Liver (tissue), 9 donors: ENCODE data around the gene BGLAP. TPM values are rescaled to one million over a fixed set of nuclear protein-coding genes. Genes with fewer than 3 reads are reported as not detected.

Experiments used
- DNase-seq: peaks from one replicate; pipeline ENCODE4 v3.0.0-alpha.2; 2017; ENCODE audit warnings: low spot score
- H3K27ac ChIP-seq, 2 donors: one replicate each; pipeline ENCODE4 v1.7.0; 2013; ENCODE audit warnings: inconsistent platforms in 2 of 2, low read length in 2 of 2, control low read depth in 1 of 2, low read depth in 1 of 2, mild to moderate bottlenecking in 1 of 2
- H3K27me3 ChIP-seq, 4 donors: one replicate each; pipeline versions ENCODE4 v1.6.1 to v1.7.0; 2013; ENCODE audit warnings: low read length in 3 of 4, inconsistent platforms in 1 of 4, mild to moderate bottlenecking in 1 of 4, moderate library complexity in 1 of 4; ENCODE audit not compliant: control insufficient read depth in 4 of 4, insufficient read depth in 4 of 4
- H3K36me3 ChIP-seq, 4 donors: one replicate each; pipeline versions ENCODE4 v1.6.1 to v1.7.0; 2013; ENCODE audit warnings: low read length in 3 of 4, mild to moderate bottlenecking in 3 of 4, low read depth in 1 of 4, moderate library complexity in 1 of 4; ENCODE audit not compliant: control insufficient read depth in 4 of 4, insufficient read depth in 3 of 4
- H3K4me1 ChIP-seq, 4 donors: one replicate each; pipeline versions ENCODE4 v1.6.1 to v1.7.0; 2013; ENCODE audit warnings: low read length in 3 of 4, mild to moderate bottlenecking in 3 of 4, moderate library complexity in 1 of 4; ENCODE audit not compliant: control insufficient read depth in 4 of 4, insufficient read depth in 4 of 4
- H3K4me3 ChIP-seq, 3 donors: one replicate each; pipeline versions ENCODE4 v1.6.1 to v1.7.0; 2013; ENCODE audit warnings: low read length in 3 of 3, control low read depth in 1 of 3, low read depth in 1 of 3, mild to moderate bottlenecking in 1 of 3
- H3K9ac ChIP-seq, 2 donors: one replicate each; pipeline ENCODE4 v1.7.0; 2013; ENCODE audit warnings: low read length in 2 of 2, mild to moderate bottlenecking in 2 of 2, moderate library complexity in 2 of 2, control low read depth in 1 of 2, low read depth in 1 of 2
- H3K9me3 ChIP-seq, 4 donors: one replicate each; pipeline versions ENCODE4 v1.6.1 to v1.7.0; 2013; ENCODE audit warnings: low read length in 3 of 4; ENCODE audit not compliant: control insufficient read depth in 4 of 4
- CTCF ChIP-seq: fragments of 150-350 bp; IDR thresholded peaks from 2 replicates; pipeline ENCODE4 v1.5.1; 2017; ENCODE audit warnings: improper control_type of control experiment, low read depth, low read length; ENCODE audit not compliant: missing input control
- FOXA1 ChIP-seq: IDR thresholded peaks from 2 replicates; pipeline ENCODE4 v1.6.1; 2016; ENCODE audit warnings: antibody characterized with exemption
- GABPA ChIP-seq, 2 donors: IDR thresholded peaks in 1 of 2; conservative IDR thresholded peaks in 1 of 2; 2 replicates each; pipeline ENCODE4 v1.6.1; 2016; ENCODE audit warnings: antibody characterized with exemption in 2 of 2, mild to moderate bottlenecking in 1 of 2, moderate library complexity in 1 of 2
- HNF4A ChIP-seq, 2 donors: conservative IDR thresholded peaks; 2 replicates each; pipeline ENCODE4 v1.6.1; 2016; ENCODE audit warnings: antibody characterized with exemption in 2 of 2, mild to moderate bottlenecking in 2 of 2
- HNF4G ChIP-seq: IDR thresholded peaks from 2 replicates; pipeline ENCODE4 v1.6.1; 2016; ENCODE audit warnings: antibody characterized with exemption
- JUND ChIP-seq, 2 donors: IDR thresholded peaks; 2 replicates each; pipeline ENCODE4 v1.6.1; 2016; ENCODE audit warnings: antibody characterized with exemption in 2 of 2
- MAX ChIP-seq: IDR thresholded peaks from 2 replicates; pipeline ENCODE4 v1.6.1; 2016; ENCODE audit warnings: antibody characterized with exemption
- NR2F2 ChIP-seq: IDR thresholded peaks from 2 replicates; pipeline ENCODE4 v1.6.1; 2016; ENCODE audit warnings: antibody characterized with exemption
- RAD21 ChIP-seq, 2 donors: IDR thresholded peaks; 2 replicates each; pipeline ENCODE4 v1.6.1; 2016; ENCODE audit warnings: antibody characterized with exemption in 2 of 2, mild to moderate bottlenecking in 2 of 2
- REST ChIP-seq: IDR thresholded peaks from 2 replicates; pipeline ENCODE4 v1.6.1; 2016; ENCODE audit warnings: antibody characterized with exemption, mild to moderate bottlenecking
- RXRA ChIP-seq, 2 donors: IDR thresholded peaks; 2 replicates each; pipeline ENCODE4 v1.6.1; 2017 to 2018; ENCODE audit warnings: antibody characterized with exemption in 2 of 2, mild to moderate bottlenecking in 1 of 2
- SP1 ChIP-seq: IDR thresholded peaks from 2 replicates; pipeline ENCODE4 v1.6.1; 2018; ENCODE audit warnings: antibody characterized with exemption, mild to moderate bottlenecking
- TAF1 ChIP-seq: conservative IDR thresholded peaks from 2 replicates; pipeline ENCODE4 v1.6.1; 2016; ENCODE audit warnings: antibody characterized with exemption, mild to moderate bottlenecking
- YY1 ChIP-seq: IDR thresholded peaks from 2 replicates; pipeline ENCODE4 v1.6.1; 2016; ENCODE audit warnings: antibody characterized with exemption, mild to moderate bottlenecking
- WGBS: extraction: QIAGEN DNeasy Blood & Tissue Kit; methylation state at CpG from one replicate; pipeline ENCODE4 v1.1.7; 2013; 5-methylcytosine and 5-hydroxymethylcytosine counted together
- polyA plus RNA-seq, 2 donors: library from polyadenylated mRNA; stranded (reverse) in 1 of 2; unstranded in 1 of 2; fragments of 200-250 nt in 1 of 2; fragments of >200 nt in 1 of 2; fragmentation: Nextera tagmentation in 1 of 2; extraction: Ambion mirVana in 1 of 2; gene quantifications; one replicate each; pipeline versions ENCODE4 v1.2.1 to v1.2.3, GENCODE V29; 2013 to 2015
- total RNA-seq, 2 donors: library from RNA; depleted of rRNA; stranded (reverse); fragments of >200 nt; gene quantifications; one replicate each; pipeline ENCODE4 v1.2.3, GENCODE V29; 2014
- TF ChIP-seq, protein P1 (sequence below): IDR thresholded peaks from 2 replicates; pipeline ENCODE4 v1.6.1; 2016; ENCODE audit warnings: antibody characterized with exemption
- donor health status: healthy.
- donor health status: healthy.
- donor health status: healthy.
- donor health status: healthy.
- donor health status: healthy.

BGLAP gene
- total and polyA plus RNA-seq, 4 donors = 0.06 to 0.75 (median 0.28) TPM; not detected in 1

DNA sequence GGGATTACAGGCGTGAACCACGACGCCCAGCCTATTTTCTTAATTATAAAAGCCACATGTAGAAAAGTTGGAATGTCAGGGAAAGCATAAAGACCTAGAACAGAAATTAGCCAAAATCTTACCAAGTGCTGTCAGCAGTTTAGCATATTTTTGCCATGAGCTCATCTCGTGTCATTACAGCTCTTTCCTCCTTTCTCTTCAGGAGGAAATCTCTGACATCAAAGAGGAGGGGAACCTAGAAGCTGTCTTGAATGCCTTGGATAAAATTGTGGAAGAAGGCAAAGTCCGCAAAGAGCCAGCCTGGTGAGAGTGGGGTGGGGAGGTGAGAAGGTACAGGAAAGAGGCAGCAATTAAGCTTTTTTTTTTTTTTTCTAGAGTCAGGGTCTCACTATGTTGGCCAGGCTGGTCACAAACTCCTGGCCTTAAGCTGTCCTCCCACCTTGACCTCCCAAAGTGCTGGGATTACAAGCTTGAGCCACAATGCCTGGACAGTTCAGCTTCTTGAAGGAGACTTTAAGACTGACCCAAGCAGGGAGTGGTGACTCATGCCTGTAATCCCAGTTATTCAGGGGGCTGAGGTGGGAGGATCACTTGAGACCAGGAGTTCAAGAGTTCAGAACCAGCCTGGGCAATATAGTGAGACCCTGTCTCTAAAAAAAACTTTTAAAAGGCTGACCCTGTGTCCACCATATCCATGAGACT lies 8.4 kb upstream of the BGLAP start:
- 90% methylated on average over 5 of the region's 5 CpGs for WGBS
- H3K9me3 ChIP-seq = no peaks in the 10 kb centered on the region
- no peak overlapping the region for H3K9ac ChIP-seq
- no peak overlapping the region for H3K27ac ChIP-seq
- peaks cover 10 to 50% (median 24%) of the 10 kb centered on the region in 4 donors for H3K36me3 ChIP-seq
- no peak for DNase-seq
- TF ChIP-seq, protein P1, sequence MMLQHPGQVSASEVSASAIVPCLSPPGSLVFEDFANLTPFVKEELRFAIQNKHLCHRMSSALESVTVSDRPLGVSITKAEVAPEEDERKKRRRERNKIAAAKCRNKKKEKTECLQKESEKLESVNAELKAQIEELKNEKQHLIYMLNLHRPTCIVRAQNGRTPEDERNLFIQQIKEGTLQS = no peak
- TF ChIP-seq GABPA (IDR thresholded peaks at IDR 0.05 in 1 of 2, conservative IDR thresholded peaks at IDR 0.05 in 1 of 2) = no peak
- TF ChIP-seq RAD21 (IDR thresholded peaks at IDR 0.05) = no peak
- no peak for TF ChIP-seq HNF4A (conservative IDR thresholded peaks at IDR 0.05)
- TF ChIP-seq SP1 = no peak
- no peaks in the 10 kb centered on the region for H3K27me3 ChIP-seq
- no peak overlapping the region for H3K4me3 ChIP-seq
- no peaks in the 10 kb centered on the region for H3K4me1 ChIP-seq

GRCh38 chr1:156236164-156236563 lies 5.8 kb upstream of the BGLAP start:
- H3K27me3 ChIP-seq = no peaks in the 10 kb centered on the region
- WGBS = 97% methylated on average over 12 of the region's 12 CpGs
- H3K36me3 ChIP-seq = peaks cover 10 to 53% (median 31%) of the 10 kb centered on the region in 4 donors
- H3K4me3 ChIP-seq = no peak overlapping the region
- no peak for TF ChIP-seq NR2F2
- TF ChIP-seq MAX = no peak
- TF ChIP-seq RXRA (IDR thresholded peaks at IDR 0.05) = no peak
- TF ChIP-seq JUND (IDR thresholded peaks at IDR 0.05) = no peak
- TF ChIP-seq REST = no peak
- no peak for TF ChIP-seq TAF1
- TF ChIP-seq, protein P1 = no peak
- TF ChIP-seq GABPA (IDR thresholded peaks at IDR 0.05 in 1 of 2, conservative IDR thresholded peaks at IDR 0.05 in 1 of 2) = no peak
- TF ChIP-seq CTCF = no peak
- no peak for TF ChIP-seq YY1
- no peak for TF ChIP-seq FOXA1
- no peak for TF ChIP-seq RAD21 (IDR thresholded peaks at IDR 0.05)
- TF ChIP-seq HNF4G = no peak
- H3K9me3 ChIP-seq = no peaks in the 10 kb centered on the region
- no peaks in the 10 kb centered on the region for H3K4me1 ChIP-seq
- DNase-seq = no peak
- H3K9ac ChIP-seq = no peak overlapping the region
- H3K27ac ChIP-seq = no peak overlapping the region
